PC-9 (cell line): ENCODE data around the gene GET3. TPM values are rescaled to one million over a fixed set of nuclear protein-coding genes. Genes with fewer than 3 reads are reported as not detected.
A peak's percentile ranks its signal among the peaks of the same experiment; 100 is the strongest.

Experiments
- BruUV-seq: library from RNA; stranded (reverse); fragments of 400-500 nt; replicated peaks from 2 replicates; lab custom pipeline; 2021; lab: Mats Ljungman, UMichigan
- CTCF ChIA-PET: fragments of 300-600 bp; sonication (Branson Sonifier 250); formaldehyde crosslinking; loops from one replicate; lab custom pipeline; 2022; ENCODE audit warnings: antibody characterized with exemption; lab: Charles Lee
- POLR2A ChIA-PET: fragments of 300-600 bp; sonication (Branson Sonifier 250); formaldehyde crosslinking; loops from one replicate; lab custom pipeline; 2022; ENCODE audit warnings: antibody characterized with exemption; ENCODE audit not compliant: unreplicated experiment; lab: Charles Lee
- DNase-seq, 2 experiments: peaks; one replicate each; pipeline versions ENCODE4 v3.0.0 to v3.0.0-alpha.2; 2015 to 2022; ENCODE audit warnings: mixed read lengths in 1 of 2
- H2AFZ ChIP-seq: fragments of 200-600 bp; sonication (generic); 2 replicates; pipeline ENCODE4 v1.8.1; 2017; ENCODE audit warnings: antibody characterized with exemption
- H3F3A ChIP-seq: fragments of 200-600 bp; sonication (generic); 2 replicates; pipeline ENCODE4 v1.8.1; 2017; ENCODE audit warnings: antibody characterized with exemption, mild to moderate bottlenecking, low read depth; ENCODE audit not compliant: insufficient read depth
- H3K27ac ChIP-seq: fragments of 200-600 bp; sonication (generic); 2 replicates; pipeline ENCODE4 v1.6.1; 2016; ENCODE audit warnings: mixed run types
- H3K27me3 ChIP-seq: fragments of 200-600 bp; sonication (generic); 2 replicates; pipeline ENCODE4 v1.6.1; 2016; ENCODE audit warnings: low read depth, mixed run types; ENCODE audit not compliant: insufficient read depth
- H3K36me3 ChIP-seq: fragments of 200-600 bp; sonication (generic); 2 replicates; pipeline ENCODE4 v1.6.1; 2016; ENCODE audit warnings: low read depth, mixed run types
- H3K4me1 ChIP-seq: fragments of 200-600 bp; sonication (generic); replicated peaks from 2 replicates; pipeline ENCODE4 v1.6.1; 2016; ENCODE audit warnings: mixed run types; ENCODE audit not compliant: insufficient read depth
- H3K4me2 ChIP-seq: fragments of 200-600 bp; sonication (generic); 2 replicates; pipeline ENCODE4 v1.6.1; 2017; ENCODE audit warnings: mixed run types
- H3K4me3 ChIP-seq: fragments of 200-600 bp; sonication (generic); 2 replicates; pipeline ENCODE4 v1.6.1; 2016; ENCODE audit warnings: mixed run types
- H3K79me2 ChIP-seq: fragments of 200-600 bp; sonication (generic); 2 replicates; pipeline ENCODE4 v1.6.1; 2017; ENCODE audit warnings: low read depth, mixed run types
- H3K9me2 ChIP-seq: fragments of 200-600 bp; sonication (generic); 2 replicates; pipeline ENCODE4 v1.8.1; 2017; ENCODE audit warnings: mild to moderate bottlenecking; ENCODE audit not compliant: insufficient read depth
- H3K9me3 ChIP-seq: fragments of 200-600 bp; sonication (generic); 2 replicates; pipeline ENCODE4 v1.8.1; 2016; ENCODE audit warnings: low read depth; ENCODE audit not compliant: insufficient read depth
- H4K20me1 ChIP-seq: fragments of 200-600 bp; sonication (generic); 2 replicates; pipeline ENCODE4 v1.8.1; 2017; ENCODE audit not compliant: insufficient read depth
- EZH2 ChIP-seq: fragments of 200-600 bp; sonication (generic); IDR thresholded peaks from 2 replicates; pipeline ENCODE4 v1.8.0; 2017; ENCODE audit warnings: antibody characterized with exemption, low read depth
- intact Hi-C: fragments of 100-400 bp; cut with micrococcal nuclease; formaldehyde crosslinking; loops from one replicate; pipeline ENCODE4 v1.10.0; 2022; ENCODE audit not compliant: unreplicated experiment
- total RNA-seq: library from RNA; stranded (reverse); gene quantifications from 2 replicates; pipeline ENCODE4 v1.2.3, GENCODE V29; 2021
- TF ChIP-seq, protein P1 (sequence below): fragments of 200-600 bp; sonication (generic); conservative IDR thresholded peaks from 2 replicates; pipeline ENCODE4 v1.6.1; 2017; ENCODE audit warnings: mixed run types, antibody characterized with exemption, mild to moderate bottlenecking, moderate library complexity

The GET3 gene
- total RNA-seq, 1 experiment from 2014 or later: 81.9 TPM

DNA sequence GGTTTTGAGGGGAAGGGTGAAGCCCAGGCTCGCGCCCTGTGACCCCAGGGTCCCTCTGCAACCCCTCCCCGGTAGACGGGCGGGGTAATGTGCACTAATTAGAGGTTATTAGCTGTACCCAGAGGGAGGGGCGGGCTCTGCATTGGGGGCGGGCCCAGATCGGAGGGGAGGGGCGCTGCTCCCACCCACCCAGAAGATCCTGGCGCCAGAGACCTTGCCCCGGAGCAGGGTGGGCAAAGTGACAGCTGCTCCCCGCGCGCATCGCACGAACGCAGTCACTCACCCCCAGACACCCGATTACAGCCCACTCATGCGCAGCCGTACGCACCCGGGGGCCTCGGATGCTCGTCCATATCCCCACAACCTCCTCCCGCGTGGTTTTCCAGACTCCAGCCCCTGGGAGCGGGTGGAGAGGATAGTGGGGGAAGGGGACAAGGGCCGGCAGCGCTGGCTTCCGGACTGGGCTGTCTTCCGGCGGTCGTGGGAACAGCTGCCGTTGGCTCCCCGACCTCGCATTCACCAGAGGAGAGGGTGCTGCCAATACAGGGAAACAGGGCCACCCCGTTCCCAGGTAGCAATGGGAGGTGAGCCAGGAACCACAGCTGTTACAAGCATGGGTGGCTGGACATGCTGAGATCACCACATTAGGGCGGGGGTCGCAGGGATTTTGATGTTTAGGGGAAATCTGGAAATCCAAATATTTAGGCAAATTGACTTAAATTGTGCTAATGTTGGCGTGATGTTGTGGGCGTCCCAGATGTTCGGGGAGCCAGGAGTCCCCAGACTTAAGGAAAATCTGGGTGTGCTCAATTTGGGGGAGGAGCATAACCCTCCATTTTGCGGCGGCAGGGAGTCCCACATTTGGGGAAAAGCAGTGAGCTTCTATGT is 41.0 kb downstream of the GET3 start:
- Histone ChIP-seq H2AFZ (peak overlapping the region; percentile 69), H3K9me3 (no peaks in the 10 kb centered on the region), H4K20me1 (no peaks in the 10 kb centered on the region), H3K36me3 (no peaks in the 10 kb centered on the region), H3K79me2 (peaks cover 45% of the 10 kb centered on the region), H3K27ac (peak overlapping the region; percentile 51), H3F3A (peaks cover 68% of the 10 kb centered on the region), H3K9me2 (no peaks in the 10 kb centered on the region), H3K4me1 (peaks cover 57% of the 10 kb centered on the region), H3K27me3 (no peaks in the 10 kb centered on the region), H3K4me2 (peak overlapping the region; percentile 78), H3K4me3 (peak overlapping the region; percentile 59)
- TF ChIP-seq, protein P1, sequence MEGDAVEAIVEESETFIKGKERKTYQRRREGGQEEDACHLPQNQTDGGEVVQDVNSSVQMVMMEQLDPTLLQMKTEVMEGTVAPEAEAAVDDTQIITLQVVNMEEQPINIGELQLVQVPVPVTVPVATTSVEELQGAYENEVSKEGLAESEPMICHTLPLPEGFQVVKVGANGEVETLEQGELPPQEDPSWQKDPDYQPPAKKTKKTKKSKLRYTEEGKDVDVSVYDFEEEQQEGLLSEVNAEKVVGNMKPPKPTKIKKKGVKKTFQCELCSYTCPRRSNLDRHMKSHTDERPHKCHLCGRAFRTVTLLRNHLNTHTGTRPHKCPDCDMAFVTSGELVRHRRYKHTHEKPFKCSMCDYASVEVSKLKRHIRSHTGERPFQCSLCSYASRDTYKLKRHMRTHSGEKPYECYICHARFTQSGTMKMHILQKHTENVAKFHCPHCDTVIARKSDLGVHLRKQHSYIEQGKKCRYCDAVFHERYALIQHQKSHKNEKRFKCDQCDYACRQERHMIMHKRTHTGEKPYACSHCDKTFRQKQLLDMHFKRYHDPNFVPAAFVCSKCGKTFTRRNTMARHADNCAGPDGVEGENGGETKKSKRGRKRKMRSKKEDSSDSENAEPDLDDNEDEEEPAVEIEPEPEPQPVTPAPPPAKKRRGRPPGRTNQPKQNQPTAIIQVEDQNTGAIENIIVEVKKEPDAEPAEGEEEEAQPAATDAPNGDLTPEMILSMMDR: no peak
- TF ChIP-seq EZH2: no peak
- POLR2A ChIA-PET: interaction anchor here (0.7 to 2.5 kb wide), 3 partner anchors 11 to 22 kb away, joined by 3 to 59 read pairs (median 18); partner anchors contain the start of gene JUNB
- BruUV-seq: no TSS peak
- peak; percentile 74 to 81 for DNase-seq
- CTCF ChIA-PET: interaction anchor here (0.6 to 2.2 kb wide), 4 partner anchors 14 to 94 kb away, joined by 3 to 15 read pairs (median 10); partner anchors contain the start of gene JUNB
- intact Hi-C loops: loop anchor here (5.0 kb wide), 1 partner anchor 374 kb away; the partner anchor contains the start of genes IER2 and STX10

DNA sequence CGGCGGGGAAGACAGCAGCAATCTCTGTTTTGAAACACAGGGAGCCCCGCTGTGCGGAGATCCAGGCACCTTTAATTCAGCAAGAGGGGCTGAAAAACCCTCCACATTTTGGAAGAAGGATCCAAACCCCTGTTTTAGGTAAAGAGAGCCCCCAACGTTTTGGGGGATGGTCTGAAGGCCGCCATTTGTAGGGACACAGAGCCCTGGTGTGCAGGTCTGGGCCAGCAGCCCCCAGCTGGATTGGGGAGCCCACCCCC is 41.5 kb downstream of the GET3 start:
- H4K20me1 ChIP-seq: no peaks in the 10 kb centered on the region
- TF ChIP-seq EZH2: no peak
- TF ChIP-seq, protein P1: no peak
- POLR2A ChIA-PET: interaction anchor here (1.7 to 2.5 kb wide), 2 partner anchors 10 to 13 kb away, joined by 18 to 59 read pairs; partner anchors contain the start of gene JUNB
- H3K4me2 ChIP-seq: peak overlapping the region; percentile 78
- no peak for DNase-seq
- peaks cover 66% of the 10 kb centered on the region for H3F3A ChIP-seq
- H3K79me2 ChIP-seq: peaks cover 39% of the 10 kb centered on the region
- H3K9me3 ChIP-seq: no peaks in the 10 kb centered on the region
- peaks cover 56% of the 10 kb centered on the region for H3K4me1 ChIP-seq
- H3K36me3 ChIP-seq: no peaks in the 10 kb centered on the region
- no peaks in the 10 kb centered on the region for H3K9me2 ChIP-seq
- BruUV-seq: TSS peak; percentile 72
- intact Hi-C loops: loop anchor here (5.0 kb wide), 1 partner anchor 373 kb away; the partner anchor contains the start of genes IER2 and STX10
- CTCF ChIA-PET: interaction anchor here (0.6 to 2.2 kb wide), 3 partner anchors 14 to 93 kb away, joined by 3 to 15 read pairs (median 11); partner anchors contain the start of gene JUNB
- H3K4me3 ChIP-seq: peak overlapping the region; percentile 59
- H2AFZ ChIP-seq: 0 out of 2 replicates have a peak overlapping the region, but pooled peaks have one; percentile 69
- no peaks in the 10 kb centered on the region for H3K27me3 ChIP-seq
- peak overlapping the region; percentile 51 for H3K27ac ChIP-seq

DNA sequence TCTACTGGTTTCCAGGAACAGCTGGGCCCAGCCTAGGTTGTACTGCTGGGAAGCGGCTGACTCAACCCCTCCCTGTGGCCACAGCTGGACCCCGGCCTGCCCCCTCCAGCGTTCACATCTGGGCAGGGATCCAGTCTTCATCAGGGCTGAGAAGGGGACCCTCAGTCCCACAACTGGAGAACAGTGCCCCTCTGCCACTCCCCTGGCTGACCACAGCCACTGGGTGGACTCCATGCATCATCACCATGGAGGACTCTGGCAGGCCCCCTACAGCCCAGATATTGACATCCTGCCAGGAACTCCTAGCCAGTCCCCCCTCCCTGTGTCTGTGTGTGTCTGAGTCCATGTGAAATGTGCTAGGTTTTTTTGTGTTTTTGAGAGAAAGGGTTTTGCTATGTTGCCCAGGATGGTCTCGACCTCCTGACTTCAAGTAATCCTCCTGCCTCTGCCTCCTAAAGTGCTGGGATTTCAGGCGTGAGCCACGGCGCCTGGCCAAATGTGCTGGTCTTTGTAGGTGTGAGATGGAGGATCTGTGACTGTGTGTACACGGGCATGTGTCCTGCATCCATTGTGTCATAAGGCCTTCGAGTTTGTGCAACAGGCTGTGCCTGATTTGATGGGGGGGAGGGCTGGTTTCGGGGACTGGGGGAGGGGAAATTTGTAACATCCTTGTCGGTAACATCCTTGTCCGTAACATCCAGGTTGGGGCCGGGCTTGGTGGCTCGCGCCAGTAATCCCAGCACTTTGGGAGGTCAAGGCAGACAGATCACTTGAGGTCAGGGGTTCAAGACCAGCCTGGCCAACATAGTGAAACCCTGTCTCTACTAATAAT is 42.1 kb downstream of the GET3 start:
- H3F3A ChIP-seq: peaks cover 65% of the 10 kb centered on the region
- intact Hi-C loops: loop anchor here (5.0 kb wide), 1 partner anchor 373 kb away; the partner anchor contains the start of genes IER2 and STX10
- peak overlapping the region; percentile 78 for H3K4me2 ChIP-seq
- H3K4me1 ChIP-seq: peaks cover 56% of the 10 kb centered on the region
- H4K20me1 ChIP-seq: no peaks in the 10 kb centered on the region
- peak overlapping the region; percentile 51 for H3K27ac ChIP-seq
- H3K27me3 ChIP-seq: no peaks in the 10 kb centered on the region
- no peaks in the 10 kb centered on the region for H3K9me3 ChIP-seq
- H3K36me3 ChIP-seq: no peaks in the 10 kb centered on the region
- no peak for TF ChIP-seq EZH2
- TF ChIP-seq, protein P1: no peak
- H3K4me3 ChIP-seq: peak overlapping the region; percentile 59
- no peak overlapping the region for H2AFZ ChIP-seq
- H3K9me2 ChIP-seq: no peaks in the 10 kb centered on the region
- peak; percentile 25 to 33 for DNase-seq
- no TSS peak for BruUV-seq
- ChIA-PET POLR2A (interaction anchor here (1.7 to 2.5 kb wide), 2 partner anchors 9 to 13 kb away, joined by 18 to 59 read pairs; partner anchors contain the start of gene JUNB), CTCF (interaction anchor here (1.5 to 2.2 kb wide), 2 partner anchors 13 to 22 kb away, joined by 3 to 11 read pairs; partner anchors contain the start of gene JUNB)
- peaks cover 34% of the 10 kb centered on the region for H3K79me2 ChIP-seq
